Hepatocyte (in vitro differentiated cells): ENCODE data around the gene HS3ST4. TPM values are rescaled to one million over a fixed set of nuclear protein-coding genes. Genes with fewer than 3 reads are reported as not detected.

Experiments
- DNase-seq: peaks from one replicate; pipeline ENCODE4 v3.0.0-alpha.2; 2016; ENCODE audit warnings: low spot score
- H2AFZ ChIP-seq: fragments of 200-600 bp; sonication (generic); 2 replicates; pipeline ENCODE4 v1.6.0; 2016; ENCODE audit warnings: antibody characterized with exemption, mild to moderate bottlenecking
- H3K27ac ChIP-seq: fragments of 200-600 bp; sonication (generic); 2 replicates; pipeline ENCODE4 v1.5.1; 2016; ENCODE audit warnings: mild to moderate bottlenecking
- H3K27me3 ChIP-seq: fragments of 200-600 bp; sonication (generic); 2 replicates; pipeline ENCODE4 v1.6.1; 2016
- H3K36me3 ChIP-seq: fragments of 200-600 bp; sonication (generic); replicated peaks from 2 replicates; pipeline ENCODE4 v1.5.1; 2016; ENCODE audit warnings: low read depth; ENCODE audit not compliant: insufficient read depth
- H3K4me1 ChIP-seq: fragments of 200-600 bp; sonication (generic); 2 replicates; pipeline ENCODE4 v1.5.1; 2016; ENCODE audit warnings: mild to moderate bottlenecking, moderate library complexity; ENCODE audit not compliant: insufficient read depth
- H3K4me2 ChIP-seq: fragments of 200-600 bp; sonication (generic); 2 replicates; pipeline ENCODE4 v1.6.0; 2016
- H3K4me3 ChIP-seq: fragments of 200-600 bp; sonication (generic); 2 replicates; pipeline ENCODE4 v1.5.1; 2016; ENCODE audit warnings: mild to moderate bottlenecking
- H3K79me2 ChIP-seq: fragments of 200-600 bp; sonication (generic); 2 replicates; pipeline ENCODE4 v1.6.0; 2017; ENCODE audit warnings: mild to moderate bottlenecking
- H3K9me2 ChIP-seq: fragments of 200-600 bp; sonication (generic); replicated peaks from 2 replicates; pipeline ENCODE4 v1.6.0; 2017; ENCODE audit warnings: mild to moderate bottlenecking; ENCODE audit not compliant: insufficient read depth
- H3K9me3 ChIP-seq: fragments of 200-600 bp; sonication (generic); 2 replicates; pipeline ENCODE4 v1.5.1; 2016; ENCODE audit warnings: low read depth, mild to moderate bottlenecking
- H4K20me1 ChIP-seq: fragments of 200-600 bp; sonication (generic); 2 replicates; pipeline ENCODE4 v1.6.0; 2016; ENCODE audit warnings: mild to moderate bottlenecking; ENCODE audit not compliant: insufficient read depth, poor library complexity, severe bottlenecking
- EZH2 ChIP-seq: fragments of 200-600 bp; sonication (generic); IDR thresholded peaks from 2 replicates; pipeline ENCODE4 v1.6.1; 2016; ENCODE audit warnings: antibody characterized with exemption, mild to moderate bottlenecking, borderline replicate concordance
- EZH2phosphoT487 ChIP-seq: fragments of 200-600 bp; sonication (generic); IDR thresholded peaks from one replicate; pipeline ENCODE4 v1.6.1; 2018; ENCODE audit warnings: antibody characterized with exemption, mild to moderate bottlenecking, low read depth, moderate library complexity; ENCODE audit not compliant: unreplicated experiment, severe bottlenecking
- WGBS: methylation state at CpG from one replicate; pipeline ENCODE4 v1.1.6; 2016; ENCODE audit warnings: low lambda C conversion rate; ENCODE audit errors: missing lambda C conversion rate; 5-methylcytosine and 5-hydroxymethylcytosine counted together
- polyA plus RNA-seq: library from polyadenylated mRNA; unstranded; fragments of >200 nt; fragmentation: Nextera tagmentation; extraction: Ambion mirVana; gene quantifications from 2 replicates; pipeline ENCODE4 v1.2.1, GENCODE V29; 2016
- total RNA-seq: library from RNA; depleted of rRNA; stranded (reverse); fragments of >200 nt; gene quantifications from 2 replicates; pipeline ENCODE4 v1.2.3, GENCODE V29; 2014
- TF ChIP-seq, protein P1 (sequence below): fragments of 200-600 bp; sonication (generic); IDR thresholded peaks from 2 replicates; pipeline ENCODE4 v1.5.1; 2016; ENCODE audit warnings: antibody characterized with exemption, mild to moderate bottlenecking; ENCODE audit not compliant: poor library complexity

HS3ST4 gene
- total and polyA plus RNA-seq, 2 experiments from 2014 or later, result 2.0 to 3.1 TPM

DNA sequence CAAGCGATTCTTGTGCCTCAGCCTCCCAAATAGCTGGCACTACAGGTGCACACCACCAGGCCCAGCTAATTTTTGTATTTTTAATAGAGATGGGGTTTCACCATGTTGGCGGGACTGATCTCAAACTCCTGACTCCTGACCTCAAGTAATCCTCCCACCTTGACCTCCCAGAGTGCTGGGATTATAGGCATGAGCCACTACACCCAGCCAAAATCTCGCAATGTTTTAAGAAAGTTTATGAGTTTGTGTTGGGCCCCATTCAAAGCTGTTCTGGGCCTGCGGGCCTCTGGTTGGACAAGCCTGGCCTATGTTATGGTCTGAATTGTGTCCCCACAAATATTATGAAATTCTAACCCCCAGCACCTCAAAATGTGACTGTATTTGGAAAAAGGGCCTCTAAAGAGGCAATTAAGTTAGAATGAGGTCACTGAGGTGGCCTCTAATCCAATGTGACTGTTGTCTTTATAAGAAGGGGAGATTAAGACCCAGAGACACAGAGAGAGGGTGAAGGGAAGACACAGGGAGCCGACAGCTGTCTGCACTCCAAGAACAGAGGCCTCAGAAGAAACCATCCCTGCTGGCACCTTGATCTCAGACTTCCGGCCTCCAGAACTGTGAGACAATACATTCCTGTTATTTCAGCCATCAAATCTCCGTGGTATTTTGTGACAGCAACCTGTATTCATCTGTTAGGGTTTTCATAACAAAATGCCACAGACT, 469.9 kb downstream of the HS3ST4 start:
- Histone ChIP-seq H3K4me1 (no peaks in the 10 kb centered on the region), H3K79me2 (no peaks in the 10 kb centered on the region), H4K20me1 (no peaks in the 10 kb centered on the region), H3K4me3 (no peak overlapping the region), H3K9me2 (no peaks in the 10 kb centered on the region), H3K4me2 (no peak overlapping the region), H3K36me3 (no peaks in the 10 kb centered on the region), H3K27me3 (no peaks in the 10 kb centered on the region), H2AFZ (no peak overlapping the region), H3K27ac (no peak overlapping the region), H3K9me3 (no peaks in the 10 kb centered on the region)
- no peak for TF ChIP-seq EZH2
- TF ChIP-seq, protein P1, sequence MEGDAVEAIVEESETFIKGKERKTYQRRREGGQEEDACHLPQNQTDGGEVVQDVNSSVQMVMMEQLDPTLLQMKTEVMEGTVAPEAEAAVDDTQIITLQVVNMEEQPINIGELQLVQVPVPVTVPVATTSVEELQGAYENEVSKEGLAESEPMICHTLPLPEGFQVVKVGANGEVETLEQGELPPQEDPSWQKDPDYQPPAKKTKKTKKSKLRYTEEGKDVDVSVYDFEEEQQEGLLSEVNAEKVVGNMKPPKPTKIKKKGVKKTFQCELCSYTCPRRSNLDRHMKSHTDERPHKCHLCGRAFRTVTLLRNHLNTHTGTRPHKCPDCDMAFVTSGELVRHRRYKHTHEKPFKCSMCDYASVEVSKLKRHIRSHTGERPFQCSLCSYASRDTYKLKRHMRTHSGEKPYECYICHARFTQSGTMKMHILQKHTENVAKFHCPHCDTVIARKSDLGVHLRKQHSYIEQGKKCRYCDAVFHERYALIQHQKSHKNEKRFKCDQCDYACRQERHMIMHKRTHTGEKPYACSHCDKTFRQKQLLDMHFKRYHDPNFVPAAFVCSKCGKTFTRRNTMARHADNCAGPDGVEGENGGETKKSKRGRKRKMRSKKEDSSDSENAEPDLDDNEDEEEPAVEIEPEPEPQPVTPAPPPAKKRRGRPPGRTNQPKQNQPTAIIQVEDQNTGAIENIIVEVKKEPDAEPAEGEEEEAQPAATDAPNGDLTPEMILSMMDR, result no peak
- TF ChIP-seq EZH2phosphoT487, result no peak
- 74% methylated on average over 7 of the region's 7 CpGs for WGBS
- DNase-seq, result no peak

DNA sequence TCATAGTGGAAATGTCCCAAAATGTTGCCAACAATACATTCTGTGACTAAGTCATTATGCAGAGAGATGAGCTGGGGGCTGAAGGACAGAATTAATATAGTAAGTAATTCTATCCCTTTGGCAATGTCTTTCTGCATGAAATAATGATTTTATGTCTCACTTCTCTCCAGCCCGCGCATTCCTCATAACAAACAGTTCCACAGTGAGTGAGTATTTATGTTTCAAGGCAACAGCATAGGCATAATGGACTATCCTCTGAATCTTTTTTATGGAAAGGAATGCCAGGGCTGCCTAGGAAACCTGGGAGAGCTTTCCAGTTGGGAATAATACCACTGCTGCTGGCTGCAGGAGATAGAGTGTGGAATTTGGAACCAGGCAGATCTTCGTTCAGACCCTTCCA, 477.7 kb downstream of the HS3ST4 start:
- H3K79me2 ChIP-seq, result no peaks in the 10 kb centered on the region
- H3K27ac ChIP-seq, result no peak overlapping the region
- no peaks in the 10 kb centered on the region for H3K4me1 ChIP-seq
- H3K9me3 ChIP-seq, result no peaks in the 10 kb centered on the region
- H3K4me3 ChIP-seq, result no peak overlapping the region
- no peaks in the 10 kb centered on the region for H3K36me3 ChIP-seq
- H4K20me1 ChIP-seq, result no peaks in the 10 kb centered on the region
- H2AFZ ChIP-seq, result no peak overlapping the region
- H3K4me2 ChIP-seq, result no peak overlapping the region
- no peaks in the 10 kb centered on the region for H3K9me2 ChIP-seq
- no peak for DNase-seq
- H3K27me3 ChIP-seq, result no peaks in the 10 kb centered on the region
- no peak for TF ChIP-seq EZH2phosphoT487
- TF ChIP-seq, protein P1, result no peak
- TF ChIP-seq EZH2, result no peak
- WGBS, result 89% methylated on average over 3 of the region's 3 CpGs

DNA sequence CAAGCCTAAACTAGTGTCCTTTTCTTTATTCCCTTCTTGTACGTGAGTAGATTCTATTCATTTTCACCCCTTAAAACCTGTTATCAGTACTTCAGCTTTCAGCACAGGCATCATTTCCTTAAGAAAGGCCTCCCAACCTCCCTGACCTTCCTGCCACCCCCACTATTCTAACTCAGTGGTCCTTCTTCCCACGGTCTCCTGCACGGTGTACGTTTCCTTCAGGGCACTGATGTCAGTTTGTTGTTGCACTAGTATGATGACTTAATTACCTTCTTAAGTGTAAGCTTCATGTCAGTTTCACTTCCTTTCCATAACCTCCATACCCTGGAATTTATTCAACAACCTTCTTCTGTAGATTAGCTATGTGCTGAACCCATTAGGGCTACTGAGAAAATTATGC, 484.2 kb downstream of the HS3ST4 start:
- no peaks in the 10 kb centered on the region for H3K36me3 ChIP-seq
- H3K27me3 ChIP-seq, result no peaks in the 10 kb centered on the region
- no peak for DNase-seq
- no peak overlapping the region for H3K4me2 ChIP-seq
- H3K9me2 ChIP-seq, result no peaks in the 10 kb centered on the region
- no peak overlapping the region for H3K4me3 ChIP-seq
- H2AFZ ChIP-seq, result no peak overlapping the region
- no peaks in the 10 kb centered on the region for H3K79me2 ChIP-seq
- TF ChIP-seq EZH2phosphoT487, result no peak
- TF ChIP-seq, protein P1, result no peak
- TF ChIP-seq EZH2, result no peak
- no peaks in the 10 kb centered on the region for H3K4me1 ChIP-seq
- H3K9me3 ChIP-seq, result no peaks in the 10 kb centered on the region
- WGBS, result 44% methylated on average over 4 of the region's 4 CpGs
- no peak overlapping the region for H3K27ac ChIP-seq
- H4K20me1 ChIP-seq, result no peaks in the 10 kb centered on the region
